ENCODE results near the gene APLP1. TPM values are rescaled to one million over a fixed set of nuclear protein-coding genes. Genes with fewer than 3 reads are reported as not detected.

Gene APLP1
- total and polyA plus RNA-seq, 2 experiments from 2014 or later, result 30.2 to 36.0 TPM

- no peak for ATAC-seq
- no peaks in the 10 kb centered on the region for H3K9me2 ChIP-seq (ENCODE audit: insufficient read depth)
- H4K20me1 ChIP-seq (replicated peaks; ENCODE audit: insufficient read depth), result no peaks in the 10 kb centered on the region
- H3K4me2 ChIP-seq, result no peak overlapping the region
- no peaks in the 10 kb centered on the region for H3K27me3 ChIP-seq (ENCODE audit: insufficient read depth)
- no peaks in the 10 kb centered on the region; the same call in 2 of the 3 replicates for H3K9me3 Mint-ChIP-seq
- H2AFZ ChIP-seq, result no peak overlapping the region
- H3F3A ChIP-seq (replicated peaks; ENCODE audit: low read depth), result no peaks in the 10 kb centered on the region
- peaks cover 14% of the 10 kb centered on the region; the same call in 1 of the 2 replicates for H3K4me1 ChIP-seq (ENCODE audit: insufficient read depth)
- no peaks in the 10 kb centered on the region for H3K79me2 ChIP-seq (replicated peaks; ENCODE audit: insufficient read depth)
- H3K36me3 ChIP-seq (ENCODE audit: insufficient read depth), result no peaks in the 10 kb centered on the region
- no peak overlapping the region for H3K4me3 ChIP-seq
- peaks cover 6% of the 10 kb centered on the region for H3K27me3 Mint-ChIP-seq (ENCODE audit: insufficient read depth, low read depth, poor library complexity)
- DNase-seq (ENCODE audit: low spot score), result no peak
- no peak overlapping the region for H3K4me3 Mint-ChIP-seq
- H3K27ac Mint-ChIP-seq, result no peak overlapping the region
- no peaks in the 10 kb centered on the region for H3K36me3 Mint-ChIP-seq (ENCODE audit: low read depth)
- peaks cover 20% of the 10 kb centered on the region for H3K4me1 Mint-ChIP-seq
- TF ChIP-seq CTCF (conservative IDR thresholded peaks at IDR 0.05; ENCODE audit: low read depth in 2 of 2) (no peak), ZNF331 (CRISPR knock-in tag; IDR thresholded peaks at IDR 0.05; ENCODE audit: low read depth) (no peak), CREB1 (CRISPR knock-in tag; IDR thresholded peaks at IDR 0.05; ENCODE audit: low read depth) (no peak), ZNF114 (CRISPR knock-in tag; IDR thresholded peaks at IDR 0.05) (no peak), ZNF462 (CRISPR knock-in tag; IDR thresholded peaks at IDR 0.05) (no peak), REST (IDR thresholded peaks at IDR 0.05; ENCODE audit: unreplicated experiment) (no peak), ETS1 (IDR thresholded peaks at IDR 0.05) (no peak), EZH2 (IDR thresholded peaks at IDR 0.05; ENCODE audit: low read depth, unreplicated experiment) (no peak), NANOG (IDR thresholded peaks at IDR 0.05; ENCODE audit: borderline replicate concordance) (no peak)
- H3K27ac ChIP-seq (ENCODE audit: low read depth), result no peak overlapping the region
These were observed 43.4 kb downstream of the APLP1 start for GRCh38 chr19:35911790-35912189.

Data from GM23338 (cell line).